Measurements from ENCODE around the gene MYBPC2.

The MYBPC2 gene

DNA sequence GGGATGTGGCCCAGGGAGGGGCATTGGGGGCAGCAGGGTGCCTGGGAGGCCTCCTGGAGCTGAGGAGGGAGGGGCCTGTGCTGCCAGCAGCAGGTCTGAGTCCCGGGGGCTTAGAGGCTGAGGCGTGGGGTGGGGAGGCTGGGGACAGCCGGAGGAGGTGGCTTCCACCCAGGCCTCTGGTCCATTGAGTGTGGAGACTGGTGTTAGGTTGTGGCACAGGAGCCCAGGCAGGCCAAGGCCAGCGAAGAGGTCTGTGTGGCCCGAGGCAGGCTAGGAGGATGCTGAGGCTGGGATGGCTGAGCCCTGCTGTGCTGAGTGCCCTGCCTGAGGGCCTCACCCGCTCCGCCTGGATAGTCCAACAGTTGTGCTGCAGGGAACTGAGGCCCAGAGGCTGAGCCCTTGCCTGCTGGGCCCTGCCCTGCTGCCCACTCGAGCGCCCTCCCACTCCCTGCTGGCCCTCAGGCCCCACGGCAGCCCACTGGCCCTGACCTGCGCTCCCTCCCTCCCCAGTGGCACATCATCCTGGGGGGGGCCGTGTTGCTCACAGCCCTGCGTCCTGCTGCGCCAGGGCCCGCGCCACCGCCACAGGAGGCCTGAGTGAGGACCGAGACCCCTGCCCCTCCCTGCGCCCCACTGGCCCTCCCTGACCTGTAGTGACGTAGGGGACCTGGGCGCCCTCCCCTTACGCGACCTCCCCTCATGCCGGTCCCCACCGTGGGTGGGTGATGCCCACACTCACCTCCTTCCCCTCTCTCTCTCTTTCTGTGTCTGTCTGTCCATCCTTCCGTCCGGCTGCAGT, 48.9 kb downstream of the MYBPC2 start:
- DNase-seq (ENCODE audit: low spot score), result no peak

DNA sequence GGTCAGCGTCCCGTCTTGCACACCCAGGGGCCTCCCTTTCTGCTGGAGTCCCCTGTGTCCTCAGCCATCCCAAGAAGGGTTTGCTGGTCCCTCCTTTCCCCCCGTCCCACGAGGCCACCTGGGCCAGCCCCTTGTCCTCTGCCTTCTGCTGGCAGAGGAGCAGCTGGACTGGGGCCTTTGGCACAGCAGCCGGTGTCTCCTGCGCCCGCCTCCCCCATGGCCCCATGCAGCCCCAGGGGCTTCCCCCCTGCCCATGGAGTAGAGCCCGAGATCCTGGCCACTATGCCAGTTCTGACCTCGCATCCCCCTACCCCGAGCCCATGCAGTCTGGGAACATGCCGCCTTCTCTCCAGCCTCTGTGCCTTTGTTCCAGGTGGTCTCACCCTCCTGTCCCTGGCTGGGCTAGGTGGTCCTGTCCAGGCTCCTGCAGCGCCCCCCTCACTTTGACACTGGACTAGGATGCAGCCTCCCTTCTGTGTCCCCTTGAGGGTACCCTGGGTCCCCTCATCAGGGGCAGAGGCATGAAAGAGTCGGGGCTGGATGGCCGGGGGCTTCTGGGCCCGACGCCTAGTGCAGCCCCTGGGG, 49.7 kb downstream of the MYBPC2 start:
- DNase-seq (ENCODE audit: low spot score), result no peak

DNA sequence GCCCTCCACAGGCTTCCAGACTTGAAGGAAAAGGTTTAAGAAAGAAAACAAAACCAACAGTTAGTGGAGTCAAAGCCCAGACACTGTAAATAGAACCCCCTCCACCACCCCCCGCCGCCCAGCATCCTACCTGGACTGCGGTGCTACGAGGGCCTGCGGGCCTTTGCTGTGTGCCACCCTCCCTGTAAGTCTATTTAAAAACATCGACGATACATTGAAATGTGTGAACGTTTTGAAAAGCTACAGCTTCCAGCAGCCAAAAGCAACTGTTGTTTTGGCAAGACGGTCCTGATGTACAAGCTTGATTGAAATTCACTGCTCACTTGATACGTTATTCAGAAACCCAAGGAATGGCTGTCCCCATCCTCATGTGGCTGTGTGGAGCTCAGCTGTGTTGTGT, 50.2 kb downstream of the MYBPC2 start:
- no peak for DNase-seq (ENCODE audit: low spot score)

DNA sequence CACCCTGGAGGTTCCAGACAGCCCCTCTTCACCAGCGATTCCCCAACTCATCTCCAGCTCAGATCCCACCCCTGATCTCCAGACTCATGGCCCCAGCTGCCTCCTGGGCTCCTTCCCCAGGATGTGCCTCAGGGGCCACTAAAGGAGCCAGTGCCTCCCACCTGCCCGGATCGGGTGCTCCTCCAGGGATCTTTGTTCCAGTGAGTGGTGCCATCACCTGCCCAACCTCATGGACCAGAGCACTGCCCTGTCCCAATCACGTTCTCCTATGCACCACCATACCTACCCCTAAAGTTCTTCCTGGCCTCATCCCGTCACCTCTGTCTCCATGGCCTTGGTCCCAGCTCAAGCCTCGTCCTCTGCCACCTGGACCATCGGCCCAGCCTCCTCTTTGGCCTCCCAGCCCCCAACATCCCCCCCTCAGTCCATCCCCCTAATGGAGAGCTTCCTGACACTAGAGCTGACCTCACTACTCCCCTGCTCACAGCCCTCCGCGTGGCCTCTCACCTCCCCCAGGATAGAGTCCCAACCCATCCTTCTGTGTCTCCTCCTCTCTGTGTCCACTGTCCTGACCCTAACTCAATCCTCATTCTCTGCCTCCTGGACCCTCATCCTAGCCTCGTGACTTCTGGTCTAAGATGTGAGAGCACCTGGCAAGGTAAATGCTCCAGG, 52.7 kb downstream of the MYBPC2 start:
- no peak for DNase-seq (ENCODE audit: low spot score)

DNA sequence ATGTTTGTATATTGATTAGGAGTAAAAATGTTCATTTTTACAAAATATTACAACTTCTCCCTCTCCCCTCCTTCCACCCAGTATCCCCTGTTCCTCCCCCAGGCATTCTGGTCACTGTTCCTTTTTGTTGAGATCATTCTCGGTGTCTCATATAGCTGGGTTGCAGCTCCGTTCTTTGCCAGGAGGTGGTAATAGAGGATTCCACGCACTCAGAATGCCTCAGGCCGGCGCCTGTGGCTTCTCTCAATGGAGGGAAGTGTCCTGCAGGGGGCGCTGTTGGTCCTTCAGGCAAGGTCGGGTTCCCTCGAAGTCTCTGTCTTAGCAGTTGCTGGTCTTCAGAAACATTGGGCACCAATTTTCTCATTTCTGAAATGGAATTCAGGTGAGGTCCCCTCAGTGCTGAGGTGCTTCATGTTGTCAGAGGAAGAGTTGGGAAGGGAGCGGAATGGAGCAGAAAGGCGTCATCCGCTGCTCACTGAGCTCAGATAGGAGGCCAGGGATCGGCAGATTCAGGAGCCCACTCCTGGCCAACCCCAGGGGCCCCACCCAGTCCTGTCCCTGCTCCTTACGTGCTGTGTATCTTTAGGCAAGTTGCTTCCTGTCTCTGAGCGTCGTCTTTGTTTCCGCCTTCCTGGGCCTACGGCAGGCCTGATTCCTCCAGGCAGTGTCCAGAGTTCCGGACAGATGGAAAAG, 54.3 kb downstream of the MYBPC2 start:
- DNase-seq (ENCODE audit: low spot score), result peak; percentile 91

DNA sequence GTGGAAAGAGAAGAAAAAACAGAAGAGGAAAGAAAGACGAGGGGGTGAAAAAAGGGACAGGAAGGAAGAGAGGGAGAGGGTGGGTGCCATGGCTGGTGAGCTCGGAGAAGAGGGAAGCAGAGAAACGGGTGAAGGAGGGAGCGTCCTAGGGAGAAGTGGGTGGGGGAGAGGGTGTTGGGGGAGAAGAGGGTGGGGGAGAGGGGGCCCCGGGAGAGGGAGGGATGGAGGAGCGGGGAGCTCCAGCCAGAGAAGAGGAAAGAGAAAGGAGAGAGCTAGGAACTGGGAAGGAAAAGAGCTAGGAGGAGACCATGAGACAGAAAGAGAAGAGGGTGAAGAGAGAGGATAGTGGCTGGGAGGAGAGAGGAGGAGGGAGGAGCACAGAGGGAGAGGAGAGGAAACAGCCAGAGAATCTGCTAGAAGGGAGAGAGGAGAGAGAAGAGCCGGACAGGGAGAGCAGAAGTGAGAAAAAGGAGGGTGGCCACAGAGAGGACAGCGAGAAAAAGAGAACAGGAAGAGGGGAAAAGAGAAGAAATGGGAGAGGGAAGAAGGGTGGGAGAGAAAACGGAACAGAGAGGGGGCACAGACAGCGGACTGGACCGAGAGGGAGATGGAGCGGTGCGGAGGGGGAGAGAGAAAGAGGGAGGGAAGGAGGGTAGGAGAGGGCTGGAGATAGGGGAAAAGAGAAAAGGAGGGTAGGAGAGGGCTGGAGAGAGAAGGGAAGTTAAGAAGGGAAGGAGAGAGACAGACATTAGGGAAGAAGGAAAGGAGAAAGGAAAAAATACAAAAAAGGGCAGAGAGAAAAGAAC, 55.9 kb downstream of the MYBPC2 start:
- no peak for DNase-seq (ENCODE audit: low spot score)

DNA sequence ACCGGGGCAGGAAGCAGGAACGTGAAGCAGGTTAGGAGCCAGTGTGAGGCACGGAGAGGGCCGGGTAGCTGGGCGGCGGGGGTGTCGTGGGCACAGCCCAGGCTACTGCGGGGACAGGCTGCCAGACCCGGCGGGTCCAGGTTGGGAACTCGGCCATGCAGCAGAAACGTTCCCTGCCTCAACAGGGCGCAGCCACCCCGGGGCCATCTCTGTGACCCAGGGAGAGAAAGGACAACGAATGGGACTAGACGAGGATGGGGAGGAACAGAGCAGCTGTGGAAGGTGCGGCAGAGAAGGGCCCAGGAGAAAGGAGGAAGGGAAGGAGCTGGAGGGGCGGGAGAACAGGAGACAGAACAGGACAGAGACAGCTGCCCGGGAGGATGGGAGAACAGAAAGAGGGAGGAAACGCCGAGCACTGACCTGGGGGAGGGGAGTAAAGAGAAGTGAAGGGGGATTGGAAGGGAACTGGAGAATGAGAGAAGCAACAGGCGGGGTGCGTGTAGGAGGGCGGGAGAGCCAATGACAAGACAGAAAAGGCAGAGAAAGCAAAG, 56.8 kb downstream of the MYBPC2 start:
- DNase-seq (ENCODE audit: low spot score), result no peak

DNA sequence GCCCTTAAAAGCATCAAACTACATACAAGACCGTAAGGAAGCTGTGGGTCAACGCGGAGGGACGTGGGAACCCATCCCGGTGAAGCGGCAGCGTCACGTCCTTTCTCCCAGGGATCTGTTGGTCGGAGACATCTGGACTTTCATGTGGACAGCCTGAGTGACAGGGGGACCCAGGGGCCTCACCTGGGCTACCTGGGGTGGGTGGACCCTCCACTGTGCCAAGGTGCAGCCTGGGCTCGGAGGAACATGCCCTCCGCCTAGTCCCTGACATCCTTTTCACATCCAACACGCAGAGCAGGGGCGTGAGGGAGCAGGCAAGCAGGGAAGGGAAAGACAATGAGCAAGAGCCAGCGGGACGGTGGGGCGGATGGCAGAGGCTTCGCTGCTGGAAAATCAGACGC, 57.7 kb downstream of the MYBPC2 start:
- no peak for DNase-seq (ENCODE audit: low spot score)

DNA sequence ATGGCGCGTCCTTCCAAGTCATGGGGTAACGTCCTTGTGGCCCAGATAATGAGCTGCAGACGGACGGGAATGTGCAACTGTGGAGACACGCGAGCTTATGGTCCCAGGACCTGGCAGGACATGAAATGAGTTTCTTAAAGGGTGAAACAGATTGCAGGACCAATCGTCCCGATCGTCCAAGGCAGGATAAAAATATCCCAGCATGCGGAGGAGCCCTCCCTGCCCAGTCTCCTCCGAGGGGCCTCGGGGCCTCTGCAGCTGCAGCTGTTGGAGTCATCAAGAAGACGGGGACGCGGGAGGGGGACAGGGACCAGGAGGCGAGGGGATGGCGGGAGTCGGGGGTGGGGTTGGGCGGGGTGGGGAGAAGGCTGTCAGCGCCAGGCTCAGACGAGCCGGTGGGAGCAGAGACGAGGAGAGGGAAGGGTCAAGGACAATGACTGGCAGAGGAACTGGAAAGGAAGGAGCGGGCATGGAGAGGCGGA, 58.3 kb downstream of the MYBPC2 start:
- DNase-seq (ENCODE audit: low spot score), result no peak

DNA sequence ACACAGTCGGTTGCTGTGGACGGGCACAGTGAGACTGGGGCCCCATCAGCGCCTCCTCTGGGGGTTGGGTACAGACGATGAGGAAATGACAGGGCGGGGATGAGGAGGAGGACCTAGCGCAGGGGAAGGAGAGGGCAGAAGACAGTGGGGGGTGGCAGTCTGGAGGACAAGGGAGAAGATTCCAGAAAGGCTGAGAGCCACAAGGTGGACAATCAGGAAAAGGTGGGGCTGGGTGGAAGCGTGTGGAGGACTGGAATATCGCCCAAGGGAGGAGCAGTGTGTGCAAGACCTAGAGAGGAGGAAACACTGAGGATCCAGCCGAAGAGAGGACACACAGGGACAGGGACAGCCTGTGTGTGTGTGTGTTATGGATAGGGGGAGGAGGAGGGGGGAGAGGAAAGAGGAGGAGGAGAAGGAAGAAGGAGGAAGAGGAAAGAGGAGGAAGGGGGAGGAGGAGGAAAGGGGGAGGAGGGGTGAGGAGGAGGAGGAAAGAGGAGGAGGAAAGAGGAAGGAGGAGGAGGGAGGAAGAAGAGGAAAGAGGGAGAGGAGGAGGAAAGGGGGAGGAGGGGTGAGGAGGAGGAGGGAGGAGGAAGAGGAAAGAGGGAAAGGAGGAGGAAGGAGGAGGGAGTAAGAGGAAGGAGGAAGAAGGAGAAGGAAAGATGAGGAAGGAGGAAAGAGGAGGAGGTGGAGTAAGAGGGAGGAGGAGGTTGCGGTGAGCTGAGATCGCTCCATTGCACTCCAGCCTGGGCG, 59.8 kb downstream of the MYBPC2 start:
- no peak for DNase-seq (ENCODE audit: low spot score)

DNA sequence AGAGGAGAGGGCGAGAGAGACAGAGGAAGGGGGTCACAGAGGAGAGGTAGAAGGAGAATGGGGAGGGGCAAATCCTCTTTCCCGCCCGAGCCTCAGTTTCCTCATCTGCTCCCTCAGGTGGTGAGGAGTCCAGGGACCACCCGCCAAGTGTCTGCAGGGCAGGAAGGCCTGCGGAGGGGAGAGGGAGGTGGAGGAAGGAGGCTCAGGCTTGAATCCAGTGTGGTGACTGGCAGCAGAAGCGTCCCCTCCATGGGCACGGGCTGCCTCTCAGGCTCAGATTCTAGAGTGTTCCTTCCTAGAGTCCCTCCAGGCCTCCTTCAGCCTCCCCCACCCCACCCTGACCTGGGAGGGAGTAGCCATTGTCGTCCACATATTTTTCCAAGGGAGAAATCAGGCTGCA, 60.5 kb downstream of the MYBPC2 start:
- DNase-seq (ENCODE audit: low spot score), result no peak

DNA sequence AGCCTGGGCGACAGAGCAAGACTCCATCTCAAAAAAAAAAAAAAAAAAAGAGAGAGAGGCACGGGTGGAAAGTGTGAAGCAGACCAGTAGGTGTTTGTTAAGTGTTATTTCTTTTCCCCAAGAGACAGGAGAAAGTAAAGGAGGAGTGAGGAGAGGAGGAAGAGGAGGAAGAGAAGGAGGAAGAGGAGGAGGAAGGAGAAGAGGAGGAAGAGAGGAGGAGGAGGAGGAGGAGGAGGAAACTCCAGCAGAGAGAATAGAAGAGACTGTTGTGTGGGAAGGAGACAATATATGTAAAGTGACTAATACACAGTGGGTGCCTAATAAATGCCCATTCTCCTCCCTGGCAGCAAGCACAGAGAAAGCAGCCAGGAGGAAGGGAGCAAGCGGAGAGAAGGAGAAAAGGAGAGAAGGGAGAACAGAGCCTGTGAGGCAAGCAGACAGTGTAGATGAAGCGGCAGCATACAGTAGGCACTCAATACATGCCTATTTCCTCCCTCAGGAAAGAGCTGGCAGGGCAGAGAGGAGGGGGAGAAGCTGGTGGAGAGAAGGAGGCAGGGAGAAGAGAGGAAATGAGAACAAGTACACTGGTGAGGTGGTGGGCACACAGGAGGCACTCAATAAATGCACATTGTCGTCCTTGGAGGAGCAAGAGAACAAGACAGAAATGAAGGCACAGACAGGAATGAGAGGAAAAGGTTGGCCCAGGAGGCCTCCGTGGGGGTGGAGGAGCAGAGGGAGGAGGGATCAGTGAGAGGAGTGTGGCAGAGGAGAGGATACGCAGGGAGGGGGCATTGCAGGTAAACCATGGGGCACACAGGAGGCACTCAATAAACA, 61.7 kb downstream of the MYBPC2 start:
- no peak for DNase-seq (ENCODE audit: low spot score)

DNA sequence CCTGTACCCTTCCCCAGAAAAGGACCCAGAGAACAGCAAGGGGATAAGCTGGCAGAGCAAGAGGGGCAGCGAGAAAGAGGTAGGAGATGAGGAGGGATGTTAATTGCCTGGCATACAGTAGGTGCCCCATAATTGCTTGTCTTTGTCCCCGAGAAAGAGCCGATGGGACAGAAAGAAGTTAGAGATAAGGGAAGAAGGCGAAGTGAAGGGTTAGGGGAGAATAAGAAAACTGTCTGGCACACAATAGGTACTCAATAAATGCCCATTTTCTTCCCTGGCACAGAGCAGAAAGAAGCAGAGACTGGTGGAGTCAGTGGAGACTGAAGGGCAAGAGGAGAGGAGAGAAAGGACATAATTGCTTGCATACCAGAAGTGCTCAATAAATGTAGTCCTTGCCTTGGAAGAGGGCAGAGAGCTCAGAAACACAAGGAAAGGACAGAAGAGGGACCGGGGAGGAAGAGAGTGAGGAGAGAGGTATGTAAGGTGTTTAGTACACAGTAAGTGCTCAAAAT, 62.4 kb downstream of the MYBPC2 start:
- no peak for DNase-seq (ENCODE audit: low spot score)

DNA sequence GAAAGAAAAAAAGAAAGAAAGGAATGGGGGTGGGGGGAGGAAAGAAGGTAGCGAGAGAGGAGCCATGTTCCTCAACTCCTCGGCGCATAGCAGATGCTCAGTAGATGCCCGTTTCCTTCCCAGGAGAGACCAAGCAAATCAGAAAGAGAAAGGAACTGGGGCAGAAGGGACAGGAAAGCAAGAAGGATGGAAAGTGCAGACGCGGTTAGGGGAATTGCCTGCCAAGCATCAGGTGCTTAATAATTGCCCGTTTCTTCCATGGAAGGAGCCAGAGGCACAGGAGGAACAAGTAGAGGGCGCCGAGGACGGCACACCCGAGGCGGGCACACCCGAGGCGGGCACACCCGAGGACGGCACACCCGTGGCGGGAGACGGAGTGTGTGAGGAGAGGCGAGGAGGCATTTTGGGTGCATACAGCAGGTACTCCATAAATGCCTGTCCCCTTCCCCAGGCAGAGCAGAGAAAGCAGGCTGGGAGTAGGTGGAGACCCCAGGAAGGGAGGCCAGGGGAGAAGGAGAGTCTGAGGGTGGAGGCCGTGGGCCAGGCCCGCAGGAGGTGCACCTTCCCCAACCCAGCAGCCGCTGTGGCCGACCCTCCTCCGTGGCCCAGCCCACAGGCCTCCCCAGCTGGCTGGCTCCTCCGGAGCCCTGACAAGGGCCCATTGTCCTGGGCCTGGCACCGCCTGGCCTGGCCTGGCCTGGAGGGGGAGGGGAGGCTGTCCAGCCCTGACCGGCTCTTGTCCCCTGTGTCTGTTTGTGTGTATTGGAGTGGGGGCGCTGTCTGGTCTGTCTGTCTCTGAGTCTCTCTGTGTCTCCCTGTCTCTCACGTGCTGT, 63.7 kb downstream of the MYBPC2 start:
- no peak for DNase-seq (ENCODE audit: low spot score)

DNA sequence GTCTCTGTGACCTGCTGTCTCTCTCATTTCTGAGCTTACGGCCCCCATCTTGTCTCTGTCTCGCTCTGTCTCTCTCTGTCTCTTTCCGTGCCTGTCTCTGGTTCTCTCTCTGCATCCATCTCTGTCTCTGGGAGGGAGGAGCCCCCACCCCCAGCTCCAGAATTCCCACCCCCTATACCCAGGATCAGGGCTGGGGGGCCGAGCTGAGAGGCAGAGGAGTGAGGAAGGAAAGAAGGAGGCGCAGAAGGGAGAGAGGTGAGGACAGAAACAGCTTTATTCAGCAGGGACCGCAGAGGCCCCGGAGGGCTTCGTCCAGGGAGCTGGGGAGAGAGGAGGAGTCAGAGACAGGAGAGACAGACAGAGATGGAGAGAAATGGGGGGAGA, 64.3 kb downstream of the MYBPC2 start:
- DNase-seq (ENCODE audit: low spot score), result no peak

DNA sequence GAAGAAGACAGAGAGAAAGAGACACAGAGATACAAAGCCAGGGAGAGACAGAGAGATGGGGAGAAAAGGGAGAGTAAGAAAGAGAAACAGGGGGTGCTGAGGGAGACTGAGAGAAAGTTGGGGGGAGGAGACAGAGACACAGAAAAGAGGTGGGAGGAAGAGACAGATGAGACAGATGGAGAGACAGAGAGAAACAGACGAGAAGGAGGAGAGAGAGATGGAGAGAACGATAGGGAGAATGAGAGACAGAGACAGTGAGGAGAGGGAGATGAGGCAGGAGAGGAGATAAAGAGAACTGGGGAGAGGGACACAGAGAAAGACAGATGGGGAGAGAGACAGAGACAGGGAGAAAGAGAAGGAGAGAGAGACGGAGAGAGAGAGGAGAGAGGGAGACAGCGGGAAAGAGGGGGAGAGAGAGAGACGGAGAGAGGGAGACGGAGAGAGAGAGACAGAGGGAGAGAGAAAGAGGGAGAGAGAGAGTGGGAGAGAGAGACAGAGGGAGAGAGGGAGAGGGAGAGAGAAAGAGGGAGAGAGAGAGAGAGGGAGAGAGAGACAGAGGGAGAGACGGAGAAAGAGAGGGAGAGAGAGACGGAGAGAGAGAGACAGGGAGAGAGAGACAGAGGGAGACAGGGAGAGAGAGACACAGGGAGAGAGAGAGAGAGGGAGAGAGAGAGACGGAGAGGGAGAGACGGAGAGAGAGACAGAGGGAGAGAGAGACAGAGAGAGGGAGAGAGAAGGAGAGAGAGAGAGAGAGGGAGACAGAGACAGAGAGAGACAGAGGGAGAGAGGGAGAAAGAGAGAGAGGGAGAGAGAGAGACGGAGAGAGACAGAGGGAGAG, 65.7 kb downstream of the MYBPC2 start:
- DNase-seq (ENCODE audit: low spot score), result no peak

DNA sequence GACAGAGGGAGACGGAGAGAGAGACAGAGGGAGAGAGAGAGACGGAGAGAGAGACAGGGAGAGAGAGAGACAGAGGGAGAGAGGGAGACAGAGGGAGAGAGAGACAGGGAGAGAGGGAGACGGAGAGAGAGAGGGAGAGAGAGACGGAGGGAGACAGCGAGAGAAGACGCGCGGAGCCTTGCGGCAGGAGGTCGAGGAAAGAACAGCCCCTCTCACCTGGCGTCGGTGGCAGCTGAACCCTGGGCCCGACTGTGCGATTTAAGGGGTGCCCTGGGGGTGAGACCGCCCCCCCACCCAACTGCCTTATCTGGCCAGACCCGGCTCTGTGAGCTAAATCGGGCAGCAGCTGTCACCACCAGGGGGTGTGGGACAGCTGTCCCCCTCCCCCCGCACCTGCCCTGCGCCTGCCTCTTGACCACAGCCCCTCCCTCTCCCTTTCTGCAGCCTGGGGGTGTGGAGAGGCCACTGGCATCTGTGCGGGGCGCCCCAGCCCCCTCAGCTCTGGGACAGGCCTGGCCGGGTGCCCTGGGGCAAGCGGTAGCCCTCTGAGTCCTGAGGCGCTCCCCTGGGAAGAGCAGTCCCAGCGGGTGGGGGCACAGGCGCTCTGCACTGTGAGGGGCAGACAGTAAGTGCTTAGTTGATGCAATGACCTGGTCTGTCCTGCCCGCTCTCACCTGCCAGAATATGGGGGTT, 67.5 kb downstream of the MYBPC2 start:
- DNase-seq (ENCODE audit: low spot score), result peak; percentile 77
